IMR-90 (cell line): ENCODE results near the gene PAQR4. TPM values are rescaled to one million over a fixed set of nuclear protein-coding genes. Genes with fewer than 3 reads are reported as not detected.

Experiments
- ATAC-seq: fragments of 200-7000 bp; cut with Tn5 transposase; 2 replicates; pipeline ENCODE4 v1.9.1; 2020; ENCODE audit warnings: low read depth, mild to moderate bottlenecking, moderate library complexity
- BruUV-seq: library from RNA; stranded (reverse); fragments of 400-500 nt; replicated peaks from 2 replicates; lab custom pipeline; 2021; lab: Mats Ljungman, UMichigan
- CTCF ChIA-PET: fragments of 300-600 bp; formaldehyde crosslinking; extraction: SDS; loops from one replicate; lab custom pipeline; 2021; ENCODE audit warnings: antibody characterized with exemption; lab: Yijun Ruan, JAX
- POLR2A ChIA-PET: fragments of 300-600 bp; sonication (Branson Sonifier 250); formaldehyde crosslinking; loops from one replicate; lab custom pipeline; 2022; ENCODE audit warnings: antibody characterized with exemption; ENCODE audit not compliant: unreplicated experiment; lab: Charles Lee
- DNase-seq: peaks from one replicate; pipeline ENCODE4 v3.0.0; 2013
- H2AFZ ChIP-seq: replicated peaks from 2 replicates; pipeline ENCODE3; 2013; ENCODE audit warnings: low read length, mild to moderate bottlenecking; ENCODE audit not compliant: poor library complexity
- H2AK5ac ChIP-seq: 2 replicates; pipeline ENCODE4 v1.6.1; 2013; ENCODE audit warnings: low read depth, low read length, inconsistent platforms
- H2AK9ac ChIP-seq: replicated peaks from 2 replicates; pipeline ENCODE3; 2013; ENCODE audit warnings: mild to moderate bottlenecking, low read depth, low read length, moderate library complexity; ENCODE audit not compliant: poor library complexity
- H2BK120ac ChIP-seq: 2 replicates; pipeline ENCODE4 v1.6.1; 2013; ENCODE audit warnings: low read depth, low read length, inconsistent platforms
- H2BK15ac ChIP-seq: 3 replicates; pipeline ENCODE4 v1.6.1; 2013; ENCODE audit warnings: low read depth, low read length, inconsistent platforms
- H2BK20ac ChIP-seq: 2 replicates; pipeline ENCODE4 v1.6.1; 2013; ENCODE audit warnings: low read depth, mild to moderate bottlenecking, inconsistent platforms, low read length, moderate library complexity
- H2BK5ac ChIP-seq: 2 replicates; pipeline ENCODE4 v1.6.1; 2013; ENCODE audit warnings: mild to moderate bottlenecking, low read depth, low read length, inconsistent platforms; ENCODE audit not compliant: poor library complexity, severe bottlenecking
- H3K14ac ChIP-seq: replicated peaks from 2 replicates; pipeline ENCODE4 v1.6.1; 2013; ENCODE audit warnings: low read depth, low read length, inconsistent platforms
- H3K18ac ChIP-seq: 2 replicates; pipeline ENCODE4 v1.6.1; 2013; ENCODE audit warnings: low read depth, low read length, control low read depth
- H3K23ac ChIP-seq: 2 replicates; pipeline ENCODE4 v1.6.1; 2013; ENCODE audit warnings: low read depth, low read length, inconsistent platforms
- H3K27ac ChIP-seq: 2 replicates; pipeline ENCODE4 v1.5.1; 2013; ENCODE audit warnings: mild to moderate bottlenecking, control low read depth, low read length; ENCODE audit not compliant: insufficient read depth
- H3K27me3 ChIP-seq: 2 replicates; pipeline ENCODE4 v1.6.1; 2013; ENCODE audit warnings: low read length; ENCODE audit not compliant: control insufficient read depth, insufficient read depth
- H3K36me3 ChIP-seq: 2 replicates; pipeline ENCODE4 v1.6.1; 2013; ENCODE audit warnings: low read length, mixed read lengths; ENCODE audit not compliant: control insufficient read depth, insufficient read depth
- H3K4ac ChIP-seq: 2 replicates; pipeline ENCODE4 v1.6.1; 2013; ENCODE audit warnings: low read depth, low read length, inconsistent platforms
- H3K4me1 ChIP-seq: 2 replicates; pipeline ENCODE4 v1.6.1; 2013; ENCODE audit warnings: low read length, mixed read lengths; ENCODE audit not compliant: control insufficient read depth, insufficient read depth
- H3K4me2 ChIP-seq: 2 replicates; pipeline ENCODE4 v1.6.1; 2013; ENCODE audit warnings: low read depth, mild to moderate bottlenecking, control low read depth, low read length, moderate library complexity
- H3K4me3 ChIP-seq: 2 replicates; pipeline ENCODE4 v1.5.1; 2013; ENCODE audit warnings: low read depth, mild to moderate bottlenecking, control low read depth, low read length, moderate library complexity; ENCODE audit not compliant: insufficient read depth
- H3K56ac ChIP-seq: 2 replicates; pipeline ENCODE4 v1.6.1; 2013; ENCODE audit warnings: low read length, inconsistent platforms; ENCODE audit not compliant: insufficient read depth; ENCODE audit errors: extremely low read depth
- H3K79me1 ChIP-seq, 2 experiments: 2 replicates each; pipeline ENCODE4 v1.6.1; 2013; ENCODE audit warnings: low read length in 2 of 2, inconsistent platforms in 1 of 2, low read depth in 1 of 2
- H3K9ac ChIP-seq: 2 replicates; pipeline ENCODE4 v1.6.1; 2013; ENCODE audit warnings: low read depth, low read length, control low read depth
- H3K9me1 ChIP-seq: 2 replicates; pipeline ENCODE4 v1.6.1; 2013; ENCODE audit warnings: low read length, inconsistent platforms; ENCODE audit not compliant: insufficient read depth
- H3K9me3 ChIP-seq: 2 replicates; pipeline ENCODE4 v1.6.1; 2013; ENCODE audit warnings: low read length; ENCODE audit not compliant: control insufficient read depth, insufficient read depth
- H4K20me1 ChIP-seq: 2 replicates; pipeline ENCODE4 v1.6.1; 2013; ENCODE audit warnings: low read length, inconsistent platforms; ENCODE audit not compliant: insufficient read depth
- H4K5ac ChIP-seq: 2 replicates; pipeline ENCODE4 v1.6.1; 2013; ENCODE audit warnings: mild to moderate bottlenecking, low read depth, low read length, control low read depth
- H4K8ac ChIP-seq, 2 experiments: 2 replicates each; pipeline ENCODE4 v1.6.1; 2013; ENCODE audit warnings: low read depth in 2 of 2, low read length in 2 of 2, control low read depth in 1 of 2, inconsistent platforms in 1 of 2
- H4K91ac ChIP-seq: 2 replicates; pipeline ENCODE4 v1.6.1; 2013; ENCODE audit warnings: low read depth, low read length, inconsistent platforms; ENCODE audit not compliant: insufficient read depth
- BHLHE40 ChIP-seq: fragments of 150-350 bp; IDR thresholded peaks from 2 replicates; pipeline ENCODE4 v1.6.1; 2016; ENCODE audit warnings: mild to moderate bottlenecking, low read depth, low read length
- CEBPB ChIP-seq: IDR thresholded peaks from 2 replicates; pipeline ENCODE4 v1.6.1; 2012; ENCODE audit warnings: low read depth, low read length, improper control_type of control experiment
- CHD1 ChIP-seq: IDR thresholded peaks from 2 replicates; pipeline ENCODE4 v1.6.1; 2012; ENCODE audit warnings: low read depth, low read length, improper control_type of control experiment
- CTCF ChIP-seq: conservative IDR thresholded peaks from 2 replicates; pipeline ENCODE4 v1.5.1; 2012; ENCODE audit warnings: mild to moderate bottlenecking, low read depth, low read length, improper control_type of control experiment
- ELK1 ChIP-seq: fragments of 150-350 bp; IDR thresholded peaks from 2 replicates; pipeline ENCODE4 v1.6.1; 2016; ENCODE audit warnings: low read depth, mild to moderate bottlenecking, low read length, moderate library complexity, borderline replicate concordance
- FOS ChIP-seq: fragments of 150-350 bp; IDR thresholded peaks from 2 replicates; pipeline ENCODE4 v1.6.1; 2016; ENCODE audit warnings: low read depth, low read length
- MAFK ChIP-seq: IDR thresholded peaks from 2 replicates; pipeline ENCODE4 v1.6.1; 2012; ENCODE audit warnings: low read depth, low read length, improper control_type of control experiment
- MAZ ChIP-seq: IDR thresholded peaks from 2 replicates; pipeline ENCODE4 v1.6.1; 2012; ENCODE audit warnings: low read depth, mild to moderate bottlenecking, low read length, improper control_type of control experiment, moderate library complexity, borderline replicate concordance
- MXI1 ChIP-seq: IDR thresholded peaks from 2 replicates; pipeline ENCODE4 v1.6.1; 2012; ENCODE audit warnings: low read depth, mild to moderate bottlenecking, low read length, moderate library complexity, borderline replicate concordance
- NFE2L2 ChIP-seq: fragments of 150-350 bp; IDR thresholded peaks from 2 replicates; pipeline ENCODE4 v1.6.1; 2016; ENCODE audit warnings: low read depth, mild to moderate bottlenecking, low read length
- POLR2A ChIP-seq: IDR thresholded peaks from 2 replicates; pipeline ENCODE4 v1.6.1; 2012; ENCODE audit warnings: mild to moderate bottlenecking, low read depth, low read length
- RAD21 ChIP-seq: IDR thresholded peaks from 2 replicates; pipeline ENCODE4 v1.6.1; 2012; ENCODE audit warnings: low read length, improper control_type of control experiment
- RCOR1 ChIP-seq: IDR thresholded peaks from 2 replicates; pipeline ENCODE4 v1.6.1; 2012; ENCODE audit warnings: mild to moderate bottlenecking, low read length, improper control_type of control experiment; ENCODE audit not compliant: insufficient replicate concordance
- RFX5 ChIP-seq: IDR thresholded peaks from 2 replicates; pipeline ENCODE4 v1.8.0; 2012; ENCODE audit warnings: low read depth, mild to moderate bottlenecking, low read length, moderate library complexity
- SMC3 ChIP-seq: fragments of 150-350 bp; IDR thresholded peaks from 2 replicates; pipeline ENCODE4 v1.6.1; 2016; ENCODE audit warnings: low read depth, mild to moderate bottlenecking, antibody characterized with exemption, low read length, moderate library complexity
- USF2 ChIP-seq: fragments of 150-350 bp; IDR thresholded peaks from 2 replicates; pipeline ENCODE4 v1.6.1; 2017; ENCODE audit warnings: mild to moderate bottlenecking, antibody characterized with exemption, low read length, low read depth
- WGBS, 2 experiments: methylation state at CpG; one replicate each; pipeline versions ENCODE4 v1.1.5 to v1.1.7; 2013; ENCODE audit warnings: missing lambda C conversion rate in 2 of 2; ENCODE audit not compliant: insufficient read length in 1 of 2; ENCODE audit errors: extremely low coverage in 2 of 2; 5-methylcytosine and 5-hydroxymethylcytosine counted together
- dilution Hi-C: fragments of 300-500 bp; cut with HindIII; formaldehyde crosslinking; loops from one replicate; pipeline ENCODE4 v1.14.3; 2018; ENCODE audit warnings: low sequenced_read_pairs; ENCODE audit not compliant: unreplicated experiment
- in situ Hi-C: fragments of 300-500 bp; cut with MboI; formaldehyde crosslinking; loops from 3 replicates; pipeline ENCODE4 v1.14.3; 2019; ENCODE audit warnings: low sequenced_read_pairs, inconsistent platforms, mixed read lengths
- intact Hi-C: fragments of 100-400 bp; cut with micrococcal nuclease; formaldehyde crosslinking; loops from 2 replicates; pipeline ENCODE4 v1.10.0; 2022
- polyA plus RNA-seq, 3 experiments: library from polyadenylated mRNA; depleted of rRNA; stranded (reverse); fragments of >200 nt; gene quantifications; 2 replicates each; pipeline ENCODE4 v1.2.3, GENCODE V29; 2012; ENCODE audit warnings: low replicate concordance in 1 of 3
- total RNA-seq: library from RNA; depleted of rRNA; stranded (reverse); fragments of >200 nt; gene quantifications from 2 replicates; pipeline ENCODE4 v1.2.3, GENCODE V29; 2012

PAQR4 gene
- total and polyA plus RNA-seq, 2 of the 4 experiments (the other 2 are of a cell fraction), result 2.2 to 10.0 TPM

GRCh38 chr16:2987286-2987685 is 18.1 kb downstream of the PAQR4 start:
- no peak for ATAC-seq
- Histone ChIP-seq H2BK120ac (no peak overlapping the region), H4K5ac (no peak overlapping the region), H2BK20ac (no peak overlapping the region), H3K79me1 (no peaks in the 10 kb centered on the region), H3K18ac (no peak overlapping the region), H3K4me3 (no peak overlapping the region), H4K91ac (no peak overlapping the region), H4K20me1 (no peaks in the 10 kb centered on the region), H4K8ac (no peak overlapping the region), H3K9ac (no peak overlapping the region), H2AFZ (no peak overlapping the region), H3K56ac (no peak overlapping the region), H3K4me1 (peaks cover 2% of the 10 kb centered on the region; the same call in 1 of the 2 replicates), H3K36me3 (no peaks in the 10 kb centered on the region), H2AK5ac (no peak overlapping the region), H3K9me3 (no peaks in the 10 kb centered on the region), H3K4ac (no peak overlapping the region), H3K23ac (no peak overlapping the region), H2AK9ac (no peak overlapping the region), H3K27ac (no peak overlapping the region), H3K9me1 (no peaks in the 10 kb centered on the region), H2BK5ac (no peak overlapping the region), H3K14ac (no peak overlapping the region), H3K4me2 (no peak overlapping the region), H2BK15ac (no peak overlapping the region), H3K27me3 (peaks cover 21% of the 10 kb centered on the region)
- BruUV-seq, result no TSS peak
- 33% methylated on average over 5 of the region's 9 CpGs; no CpG with 5 or more reads in 1 of the 2 experiments for WGBS, 2 experiments
- ChIA-PET CTCF (no interaction called here), POLR2A (no interaction called here)
- in situ Hi-C loops (no loop called here), intact Hi-C loops (no loop called here), dilution Hi-C loops (no loop called here)
- no peak for DNase-seq
- no peak for TF ChIP-seq CTCF
- TF ChIP-seq RCOR1, result no peak
- no peak for TF ChIP-seq RFX5
- no peak for TF ChIP-seq FOS
- no peak for TF ChIP-seq CHD1
- no peak for TF ChIP-seq NFE2L2
- TF ChIP-seq ELK1, result no peak
- TF ChIP-seq MAFK, result no peak
- no peak for TF ChIP-seq USF2
- TF ChIP-seq BHLHE40, result no peak
- TF ChIP-seq SMC3, result no peak
- no peak for TF ChIP-seq MAZ
- no peak for TF ChIP-seq CEBPB
- no peak for TF ChIP-seq RAD21
- TF ChIP-seq MXI1, result no peak
- no peak for TF ChIP-seq POLR2A
